Measurements from ENCODE around the gene TMEM87B.

GRCh38 chr2:112023707-112024106, 31.4 kb upstream of the TMEM87B start:
- TF ChIP-seq CTCF (conservative IDR thresholded peaks at IDR 0.05; ENCODE audit: low read length) (no peak), EZH2phosphoT487 (IDR thresholded peaks at IDR 0.05; ENCODE audit: borderline replicate concordance, low read depth, low read length) (no peak)

All from OCI-LY7 (cell line).